NCI-H2196 treated with DMSO at 0.1 percent for 48 hours (cell line): Measurements from ENCODE around the gene KLHDC4.
"Not testable (repeated sequence)": the region's sequence is repeated elsewhere in the genome, so short reads cannot be mapped to it uniquely, and the experiment has no call there.

ENCODE experiments used
- DNase-seq: peaks from one replicate; lab custom pipeline; 2025; ENCODE audit not compliant: unreplicated experiment; lab: John Stamatoyannopoulos, UW

The KLHDC4 gene

GRCh38 chr16:87721622-87722585, 43.9 kb downstream of the KLHDC4 start:
- no peak for DNase-seq

DNA sequence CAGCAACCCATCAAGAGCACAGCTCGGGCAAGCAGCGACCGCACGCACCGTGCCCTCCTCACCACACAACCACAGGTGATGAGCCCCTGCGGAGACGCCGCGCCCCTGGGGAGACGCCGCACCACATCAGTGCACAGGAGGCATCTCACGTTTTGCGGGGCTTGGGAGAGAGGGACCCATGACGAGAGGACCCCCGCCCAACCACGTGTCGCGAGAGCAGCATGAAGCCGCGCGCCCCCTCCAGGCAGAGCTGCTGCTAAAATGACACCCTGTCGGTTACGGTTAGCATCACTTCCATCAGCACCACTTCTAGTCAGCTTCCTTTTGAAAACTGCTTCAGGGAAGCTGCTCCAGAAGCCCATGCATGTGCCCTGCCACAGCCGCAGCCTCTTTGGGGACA, 45.3 kb downstream of the KLHDC4 start:
- no peak for DNase-seq

DNA sequence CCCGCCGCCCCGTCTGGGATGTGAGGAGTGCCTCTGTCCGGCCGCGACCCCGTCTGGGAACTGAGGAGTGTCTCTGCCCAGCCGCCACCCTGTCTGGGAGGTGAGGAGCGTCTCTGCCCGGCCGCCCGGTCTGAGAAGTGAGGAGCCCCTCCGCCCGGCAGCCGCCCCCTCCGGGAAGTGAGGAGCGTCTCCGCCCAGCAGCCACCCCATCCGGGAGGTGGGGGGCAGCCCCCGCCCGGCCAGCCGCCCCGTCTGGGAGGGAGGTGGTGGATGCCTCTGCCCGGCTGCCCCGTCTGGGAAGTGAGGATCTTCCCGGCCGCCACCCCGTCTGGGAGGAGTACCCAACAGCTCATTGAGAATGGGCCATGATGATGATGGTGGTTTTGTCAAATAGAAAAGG, 47.0 kb downstream of the KLHDC4 start:
- not testable (repeated sequence) for DNase-seq

GRCh38 chr16:87715658-87716057, 50.1 kb downstream of the KLHDC4 start:
- no peak for DNase-seq

DNA sequence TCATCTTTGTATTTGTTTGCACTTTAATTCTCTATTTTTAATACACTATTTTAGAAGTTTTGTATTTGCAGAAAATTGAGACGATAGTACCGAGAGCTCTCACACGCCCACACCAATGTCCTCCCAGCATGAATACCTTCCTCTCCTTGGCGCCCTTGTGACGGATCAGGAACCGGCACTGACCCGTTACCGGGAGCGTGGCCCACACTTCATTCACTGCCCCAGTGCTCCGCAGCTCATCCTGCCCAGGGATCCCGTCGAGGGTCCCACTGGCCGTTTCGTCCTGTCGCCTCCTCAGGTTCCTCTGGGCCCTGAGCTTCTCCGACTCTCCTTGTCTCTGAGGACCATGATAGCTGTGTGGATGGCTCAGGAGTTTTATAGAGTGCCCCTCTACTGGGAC, 50.6 kb downstream of the KLHDC4 start:
- DNase-seq: no peak

DNA sequence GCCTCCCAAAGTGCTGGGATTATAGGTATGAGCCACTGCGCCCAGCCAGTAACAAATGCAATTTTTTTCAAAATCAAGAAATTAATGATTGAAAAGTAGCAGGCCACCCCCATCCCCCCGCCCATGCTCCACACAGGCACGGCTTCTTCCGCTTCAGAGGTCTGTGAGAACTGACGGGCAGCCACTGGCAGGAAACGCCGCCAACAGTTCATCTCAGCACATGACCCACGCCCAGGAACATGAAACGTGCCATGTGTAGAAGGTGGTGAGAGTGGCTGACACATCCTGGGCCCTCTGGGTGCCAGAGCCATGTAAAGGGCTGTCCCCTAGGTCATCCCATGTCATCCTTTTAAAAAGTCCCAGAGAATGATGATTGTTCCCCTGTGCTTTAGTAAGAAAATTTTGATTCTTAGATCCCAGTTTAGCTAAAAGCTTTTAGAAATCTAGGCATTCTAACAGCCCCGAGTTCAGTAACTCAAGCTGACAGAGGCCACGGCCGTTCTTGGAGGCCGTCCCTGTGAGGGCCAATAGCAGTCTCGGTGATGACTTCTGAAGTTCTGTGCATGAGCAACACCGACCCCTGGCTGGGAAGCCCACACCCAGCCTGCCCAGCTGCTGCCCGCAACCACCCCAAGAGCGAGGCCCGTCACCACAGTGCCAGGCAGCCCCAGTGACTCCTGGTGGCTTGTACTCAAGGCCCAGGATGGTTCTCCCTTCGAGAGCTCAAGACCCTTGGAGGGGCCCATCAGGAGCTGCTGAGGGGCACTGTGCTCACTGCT, 52.1 kb downstream of the KLHDC4 start:
- no peak for DNase-seq

DNA sequence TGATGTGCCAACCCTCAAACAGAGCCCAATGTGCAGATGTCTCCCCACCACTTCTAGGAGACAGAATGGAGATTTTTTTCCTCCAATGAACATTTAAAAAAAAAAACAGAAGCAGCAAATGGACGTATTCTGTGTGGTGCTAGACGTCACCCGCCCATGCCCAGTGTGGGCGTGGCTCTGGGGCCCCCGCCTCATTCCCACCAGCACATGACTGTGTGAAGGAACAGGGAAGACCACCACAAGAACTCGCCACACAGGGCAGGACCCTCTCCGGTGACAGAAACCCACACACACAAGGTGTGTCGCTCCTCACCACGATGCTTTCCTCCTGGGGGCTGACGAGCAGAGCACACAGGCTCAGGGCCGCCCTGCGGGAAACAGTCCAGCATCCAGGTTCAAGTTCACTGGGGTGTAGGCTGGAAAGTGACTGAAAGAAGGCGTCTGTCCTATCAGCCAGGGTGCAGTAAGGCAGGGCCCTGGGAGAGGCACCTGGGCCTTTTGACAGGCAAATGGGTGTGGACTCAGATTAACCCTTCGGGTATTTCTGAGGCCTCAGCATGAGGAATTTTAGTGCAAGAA, 53.5 kb downstream of the KLHDC4 start:
- DNase-seq: no peak

- no peak for DNase-seq
Measured at GRCh38 chr16:87710887-87711286, 54.9 kb downstream of the KLHDC4 start.

DNA sequence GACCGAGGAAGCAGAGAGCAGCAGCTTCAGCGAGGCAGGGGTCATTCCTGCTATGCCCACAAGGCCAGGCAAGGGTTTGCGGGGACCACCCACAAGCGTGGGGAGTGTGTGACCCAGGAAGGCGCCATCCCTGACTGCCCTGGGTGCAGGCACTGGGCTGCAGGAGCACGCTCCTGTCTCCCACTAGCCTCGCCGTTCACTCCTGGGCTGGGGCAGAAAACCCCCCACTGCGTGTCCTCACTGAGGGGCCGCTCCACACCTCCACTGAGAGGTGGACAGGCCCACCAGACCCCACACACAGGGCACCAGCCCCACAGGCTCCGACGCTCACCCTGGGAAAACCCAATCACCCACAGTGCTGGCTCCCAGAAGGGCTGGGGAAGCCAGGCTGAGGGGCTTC, 56.1 kb downstream of the KLHDC4 start:
- DNase-seq: no peak

GRCh38 chr16:87708881-87709638, 56.7 kb downstream of the KLHDC4 start:
- DNase-seq: no peak

DNA sequence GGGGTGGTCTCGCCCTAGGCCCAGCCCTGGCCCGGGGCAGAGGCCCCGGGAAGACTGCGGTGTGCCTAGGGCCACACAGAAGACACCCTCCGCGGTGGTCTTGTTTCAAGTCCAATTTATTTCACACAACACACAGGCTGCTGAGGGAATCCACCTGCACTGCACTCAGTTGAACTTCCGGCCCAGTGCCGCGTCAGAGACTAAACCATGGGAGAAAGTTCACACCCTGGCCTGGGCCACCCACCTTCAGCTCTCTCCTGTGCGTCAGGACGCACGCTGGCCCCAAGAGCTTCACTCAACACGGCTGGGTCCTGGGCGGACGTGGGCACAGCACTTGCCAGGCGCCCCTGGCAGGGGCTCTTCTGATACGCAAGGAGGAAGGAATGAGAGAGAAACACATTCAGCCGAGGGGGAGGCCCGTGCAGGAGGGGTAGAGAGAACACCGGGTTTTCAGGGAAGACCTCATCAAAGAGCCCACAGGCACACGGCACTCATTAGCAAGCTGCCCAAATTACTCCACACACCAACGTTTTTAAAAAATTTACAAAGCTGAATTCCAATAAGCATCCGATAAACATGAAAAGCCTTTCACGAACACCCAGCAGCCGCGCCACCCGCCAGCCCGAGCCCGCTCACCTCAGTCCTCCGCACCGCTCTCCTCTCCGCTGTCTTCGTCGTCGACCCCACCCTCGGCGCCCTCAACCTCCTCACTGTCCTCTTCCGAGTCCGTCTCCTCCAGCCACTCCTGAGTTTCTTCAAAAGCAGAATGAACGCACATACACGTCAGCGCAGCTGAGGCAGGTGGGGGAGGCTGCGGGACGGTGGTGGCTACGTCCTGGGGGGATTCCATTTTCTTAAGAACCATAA, 57.8 kb downstream of the KLHDC4 start:
- DNase-seq: no peak

DNA sequence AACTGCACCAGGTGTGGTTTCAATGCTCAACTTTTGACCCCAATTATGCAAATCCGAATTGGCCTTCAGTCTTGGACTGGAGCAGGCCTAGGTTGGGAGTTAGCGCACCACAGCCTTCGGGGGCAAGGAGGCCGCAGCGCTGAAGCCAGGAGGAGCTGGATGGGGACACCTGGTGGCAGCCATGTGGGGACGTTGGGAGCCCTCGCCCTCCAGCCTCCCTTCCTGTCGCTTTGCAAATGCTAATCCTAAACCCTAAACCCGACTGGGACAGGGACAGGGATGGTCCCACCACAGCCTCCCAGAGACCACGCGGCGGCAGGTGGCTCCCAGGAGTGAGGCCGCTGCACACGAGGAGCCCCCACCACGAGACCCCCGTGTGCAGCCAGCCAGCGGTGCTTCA, 58.7 kb downstream of the KLHDC4 start:
- no peak for DNase-seq

DNA sequence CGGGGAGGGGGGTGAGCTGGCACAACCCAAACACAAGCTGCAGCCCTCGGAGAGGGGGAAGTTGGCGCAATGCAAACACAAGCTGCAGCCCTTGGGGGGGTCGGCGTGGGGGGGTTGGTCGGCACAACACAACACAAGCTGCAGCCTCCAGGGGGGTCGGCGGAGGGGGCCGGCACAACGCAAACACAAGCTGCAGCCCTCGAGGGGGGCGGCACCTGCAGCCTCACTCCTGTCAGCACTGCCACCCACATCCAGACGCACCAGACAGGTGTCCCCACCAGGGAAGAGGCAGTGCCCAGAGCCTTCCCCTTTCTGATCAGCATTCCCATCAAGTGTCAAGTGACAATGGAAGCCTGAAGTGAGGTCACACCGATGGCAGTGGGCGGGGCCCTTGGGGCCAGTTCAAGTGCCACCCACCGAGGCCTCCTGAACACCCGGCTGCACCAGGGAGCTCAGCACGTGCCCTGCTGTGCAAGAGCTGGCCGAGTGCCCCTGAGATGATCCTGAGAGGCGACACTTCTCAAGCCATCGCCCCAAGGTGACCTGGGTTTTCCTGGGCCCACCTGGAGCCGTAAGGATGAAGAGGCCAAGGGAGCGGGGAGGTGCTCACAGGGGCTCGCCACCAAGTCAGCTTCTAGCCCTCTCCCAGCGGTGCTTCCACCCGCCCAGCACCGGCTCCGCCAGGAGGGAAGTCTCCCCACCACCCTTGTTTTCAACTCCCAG, 59.3 kb downstream of the KLHDC4 start:
- DNase-seq: no peak

DNA sequence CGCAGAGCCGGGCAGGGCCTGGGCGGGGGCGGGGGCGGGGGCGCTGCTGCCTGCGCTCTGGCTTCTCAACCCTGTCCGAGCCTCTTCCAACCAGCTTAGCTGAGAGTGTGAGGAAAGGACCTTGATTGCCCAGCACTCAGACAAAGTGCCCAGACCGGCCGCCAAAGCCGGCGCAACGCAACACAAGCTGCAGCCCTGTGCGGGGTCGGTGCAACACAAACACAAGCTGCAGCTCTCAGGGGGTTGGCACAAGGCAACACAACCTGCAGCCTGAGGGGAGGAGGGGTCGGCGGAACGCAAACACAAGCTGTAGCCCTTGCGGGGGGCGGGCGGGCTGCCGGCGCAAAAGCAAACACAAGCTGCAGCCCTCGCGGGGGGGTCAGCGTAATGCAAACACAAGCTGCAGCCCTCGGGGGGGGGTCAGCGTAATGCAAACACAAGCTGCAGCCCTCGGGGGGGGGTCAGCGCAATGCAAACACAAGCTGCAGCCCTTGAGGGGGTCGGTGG, 60.0 kb downstream of the KLHDC4 start:
- DNase-seq: no peak

GRCh38 chr16:87704754-87705353, 60.9 kb downstream of the KLHDC4 start:
- no peak for DNase-seq

- DNase-seq: no peak
Measured at GRCh38 chr16:87703835-87704375, 61.9 kb downstream of the KLHDC4 start.

DNA sequence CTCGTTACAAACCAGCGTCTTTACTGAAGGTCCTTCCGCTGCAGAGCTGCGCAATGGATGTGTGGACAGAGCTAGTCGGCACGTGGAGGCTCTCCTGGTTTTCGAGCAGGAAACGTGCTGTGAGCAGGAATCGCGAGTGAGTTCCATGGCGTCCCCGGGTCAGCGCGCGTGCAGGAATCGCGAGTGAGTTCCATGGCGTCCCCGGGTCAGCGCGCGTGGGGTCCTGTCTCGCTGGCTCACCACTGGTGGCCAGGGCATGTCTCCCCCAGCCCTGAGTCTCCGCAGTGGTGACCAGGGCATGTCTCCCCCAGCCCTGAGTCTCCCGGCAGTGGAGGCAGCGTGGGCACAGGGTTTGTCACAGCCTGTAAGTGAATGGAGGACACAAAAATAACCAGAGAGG, 62.7 kb downstream of the KLHDC4 start:
- no peak for DNase-seq

DNA sequence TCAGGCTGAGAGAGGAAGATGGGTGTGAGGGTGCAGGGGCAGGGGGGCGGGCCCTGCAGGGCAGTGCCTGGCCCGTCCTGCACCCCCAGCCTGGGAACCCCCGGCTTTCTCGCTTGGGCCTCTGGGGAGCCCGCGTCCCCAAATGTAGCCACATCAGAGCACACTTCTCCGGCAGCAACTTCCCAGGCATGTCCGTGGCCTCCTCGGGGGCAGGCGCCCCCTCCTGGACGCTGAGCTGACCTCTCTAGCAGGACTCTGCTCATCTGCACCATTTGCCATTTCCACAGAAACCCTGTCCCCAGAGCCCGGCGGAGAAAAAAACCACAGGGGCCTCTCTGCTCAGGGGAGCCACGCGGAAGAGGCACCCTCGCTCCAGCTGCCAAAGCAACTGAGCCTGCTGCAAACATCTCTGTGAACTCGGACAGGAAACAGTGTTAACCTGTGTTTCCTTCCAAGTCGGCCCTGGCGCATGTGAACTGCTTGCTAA, 63.4 kb downstream of the KLHDC4 start:
- DNase-seq: no peak
